Mesenchymal stem cell (in vitro differentiated cells and primary cell): ENCODE data around the gene POLA1.

Source experiments
- DNase-seq: peaks from one replicate; pipeline ENCODE4 v3.0.0-alpha.2; 2013
- H2AFZ ChIP-seq: one replicate; pipeline ENCODE4 v1.6.1; 2013; ENCODE audit warnings: low read depth, mild to moderate bottlenecking, control low read depth, inconsistent platforms, low read length, moderate library complexity
- H2AK5ac ChIP-seq: 2 replicates; pipeline ENCODE4 v1.6.1; 2013; ENCODE audit warnings: low read length, moderate library complexity, mild to moderate bottlenecking, inconsistent platforms; ENCODE audit not compliant: severe bottlenecking
- H2BK120ac ChIP-seq: one replicate; pipeline ENCODE4 v1.6.1; 2013; ENCODE audit warnings: low read depth, mild to moderate bottlenecking, inconsistent platforms, low read length, moderate library complexity
- H2BK12ac ChIP-seq, 2 experiments: one replicate each; pipeline ENCODE4 v1.6.1; 2013; ENCODE audit warnings: inconsistent platforms in 2 of 2, low read length in 2 of 2, mild to moderate bottlenecking in 2 of 2, moderate library complexity in 2 of 2, control low read depth in 1 of 2
- H2BK15ac ChIP-seq: one replicate; pipeline ENCODE4 v1.6.1; 2013; ENCODE audit warnings: mild to moderate bottlenecking, low read depth, inconsistent platforms; ENCODE audit not compliant: poor library complexity, severe bottlenecking
- H2BK5ac ChIP-seq: 2 replicates; pipeline ENCODE4 v1.6.1; 2013; ENCODE audit warnings: low read depth, mild to moderate bottlenecking, low read length, control low read depth, inconsistent platforms; ENCODE audit not compliant: poor library complexity, severe bottlenecking
- H3K14ac ChIP-seq, 2 experiments: one replicate each; pipeline ENCODE4 v1.6.1; 2013; ENCODE audit warnings: inconsistent platforms in 2 of 2, low read length in 2 of 2, control low read depth in 1 of 2, mild to moderate bottlenecking in 1 of 2, moderate library complexity in 1 of 2
- H3K18ac ChIP-seq, 2 experiments: one replicate each; pipeline ENCODE4 v1.6.1; 2013; ENCODE audit warnings: inconsistent platforms in 2 of 2, low read length in 2 of 2, control low read depth in 1 of 2, low read depth in 1 of 2, mild to moderate bottlenecking in 1 of 2
- H3K23ac ChIP-seq, 2 experiments: one replicate each; pipeline ENCODE4 v1.6.1; 2013; ENCODE audit warnings: inconsistent platforms in 2 of 2, low read length in 2 of 2, mild to moderate bottlenecking in 2 of 2, moderate library complexity in 2 of 2, control low read depth in 1 of 2
- H3K27ac ChIP-seq: 2 replicates; pipeline ENCODE4 v1.5.1; 2013; ENCODE audit warnings: mild to moderate bottlenecking, moderate library complexity, low read length, control low read depth, inconsistent platforms; ENCODE audit not compliant: poor library complexity, severe bottlenecking
- H3K27me3 ChIP-seq, 2 experiments: 2 replicates each; pipeline versions ENCODE4 v1.6.1 to v1.7.0; 2013; ENCODE audit warnings: low read length in 2 of 2, mild to moderate bottlenecking in 2 of 2, moderate library complexity in 2 of 2, control low read depth in 1 of 2, inconsistent platforms in 1 of 2; ENCODE audit not compliant: control insufficient read depth in 1 of 2, insufficient read depth in 1 of 2
- H3K36me3 ChIP-seq, 2 experiments: 2 replicates each; pipeline versions ENCODE4 v1.6.1 to v1.7.0; 2013; ENCODE audit warnings: low read length in 2 of 2, control low read depth in 1 of 2, inconsistent platforms in 1 of 2, low read depth in 1 of 2, mild to moderate bottlenecking in 1 of 2; ENCODE audit not compliant: insufficient read depth in 2 of 2, control insufficient read depth in 1 of 2
- H3K4ac ChIP-seq, 2 experiments: one replicate each; pipeline ENCODE4 v1.6.1; 2013; ENCODE audit warnings: inconsistent platforms in 2 of 2, low read length in 2 of 2, mild to moderate bottlenecking in 2 of 2, moderate library complexity in 2 of 2, control low read depth in 1 of 2, low read depth in 1 of 2
- H3K4me1 ChIP-seq: 2 replicates; pipeline ENCODE4 v1.6.1; 2013; ENCODE audit warnings: low read depth, low read length, control low read depth; ENCODE audit not compliant: control insufficient read depth, insufficient read depth
- H3K4me2 ChIP-seq: 2 replicates; pipeline ENCODE4 v1.6.1; 2013; ENCODE audit warnings: low read length, mild to moderate bottlenecking, inconsistent platforms; ENCODE audit not compliant: poor library complexity, severe bottlenecking
- H3K4me3 ChIP-seq, 2 experiments: 2 replicates each; pipeline versions ENCODE4 v1.5.1 to v1.7.0; 2013; ENCODE audit warnings: low read length in 2 of 2, mild to moderate bottlenecking in 2 of 2, control low read depth in 1 of 2, low read depth in 1 of 2; ENCODE audit not compliant: insufficient read depth in 1 of 2
- H3K79me1 ChIP-seq: replicated peaks from 2 replicates; pipeline ENCODE4 v1.6.1; 2013; ENCODE audit warnings: mild to moderate bottlenecking, control low read depth, low read length, inconsistent platforms; ENCODE audit not compliant: poor library complexity, severe bottlenecking
- H3K9ac ChIP-seq: 2 replicates; pipeline ENCODE4 v1.7.0; 2013; ENCODE audit warnings: mild to moderate bottlenecking, low read length, moderate library complexity
- H3K9me3 ChIP-seq: 2 replicates; pipeline ENCODE4 v1.7.0; 2013; ENCODE audit warnings: mild to moderate bottlenecking, low read length; ENCODE audit not compliant: control insufficient read depth
- H4K8ac ChIP-seq: one replicate; pipeline ENCODE4 v1.6.1; 2013; ENCODE audit warnings: inconsistent platforms, mild to moderate bottlenecking, low read length, moderate library complexity
- H4K91ac ChIP-seq: one replicate; pipeline ENCODE4 v1.6.1; 2013; ENCODE audit warnings: mild to moderate bottlenecking, low read length, inconsistent platforms
- whole genome bisulfite sequencing: methylation state at CpG from one replicate; pipeline ENCODE4 v1.1.7; 2013; ENCODE audit warnings: mixed read lengths; 5-methylcytosine and 5-hydroxymethylcytosine counted together

POLA1 gene

DNA sequence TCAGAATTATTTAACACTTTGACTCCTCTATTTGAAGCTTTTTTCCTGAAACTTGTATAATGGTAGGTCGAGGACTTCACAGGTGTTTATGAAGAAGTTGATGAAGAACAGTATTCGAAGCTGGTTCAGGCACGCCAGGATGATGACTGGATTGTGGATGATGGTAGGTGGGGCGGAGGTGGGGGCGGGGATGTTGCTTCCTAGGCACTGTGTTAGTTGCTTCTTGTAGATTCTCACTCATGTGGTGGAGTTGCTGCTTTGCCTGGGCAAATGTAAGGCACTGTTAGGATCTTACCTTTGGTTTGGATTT lies 9.4 kb downstream of the POLA1 start:
- Histone ChIP-seq H3K4me2 (no peak overlapping the region), H3K9ac (no peak overlapping the region), H3K4me1 (no peaks in the 10 kb centered on the region), H4K91ac (no peak overlapping the region), H3K18ac (no peak overlapping the region), H2AK5ac (no peak overlapping the region), H3K4ac (no peak overlapping the region), H2BK5ac (no peak overlapping the region), H2BK15ac (no peak overlapping the region), H3K23ac (no peak overlapping the region), H3K4me3 (no peak overlapping the region), H4K8ac (no peak overlapping the region), H3K79me1 (no peaks in the 10 kb centered on the region), H3K27ac (no peak overlapping the region), H3K9me3 (no peaks in the 10 kb centered on the region), H2BK12ac (no peak overlapping the region), H2AFZ (no peak overlapping the region), H3K36me3 (peaks cover 0 to 12% of the 10 kb centered on the region in 2 experiments), H2BK120ac (no peak overlapping the region), H3K14ac (no peak overlapping the region), H3K27me3 (no peaks in the 10 kb centered on the region)
- DNase-seq, result no peak
- WGBS, result 100% methylated on average over 5 of the region's 5 CpGs

DNA sequence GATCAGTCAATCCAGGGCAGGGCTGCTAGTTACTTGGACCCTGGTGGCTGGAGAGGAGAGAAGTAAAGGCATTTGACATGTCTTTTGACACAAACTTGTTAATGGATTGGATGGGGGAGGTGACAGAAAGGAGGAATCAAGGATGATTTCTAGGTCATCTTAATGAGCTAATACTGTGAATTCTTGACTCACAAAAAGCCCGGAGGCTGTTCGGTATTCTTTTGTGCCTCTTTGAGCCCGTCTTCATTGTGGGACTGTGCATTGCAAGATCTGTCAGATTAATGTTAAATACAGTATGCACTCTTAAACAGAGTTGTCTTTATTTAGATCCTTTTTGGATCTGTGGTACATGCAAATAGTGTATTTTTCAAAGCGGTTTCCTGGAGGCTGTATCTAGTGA lies 25.1 kb downstream of the POLA1 start:
- Histone ChIP-seq H2AK5ac (no peak overlapping the region), H3K79me1 (peaks cover 2% of the 10 kb centered on the region), H3K18ac (no peak overlapping the region), H3K14ac (no peak overlapping the region), H3K4me3 (no peak overlapping the region), H2BK120ac (no peak overlapping the region), H3K27me3 (peaks cover 0 to 4% of the 10 kb centered on the region in 2 experiments), H3K4me1 (no peaks in the 10 kb centered on the region), H2BK5ac (no peak overlapping the region), H4K91ac (no peak overlapping the region), H3K36me3 (peaks cover 0 to 7% of the 10 kb centered on the region in 2 experiments), H2BK12ac (no peak overlapping the region), H3K27ac (no peak overlapping the region), H2AFZ (no peak overlapping the region), H3K4ac (no peak overlapping the region), H3K4me2 (no peak overlapping the region), H4K8ac (no peak overlapping the region), H3K9ac (no peak overlapping the region), H3K23ac (no peak overlapping the region), H2BK15ac (no peak overlapping the region), H3K9me3 (no peaks in the 10 kb centered on the region)
- no peak for DNase-seq
- 95% methylated on average over 3 of the region's 4 CpGs for WGBS

DNA sequence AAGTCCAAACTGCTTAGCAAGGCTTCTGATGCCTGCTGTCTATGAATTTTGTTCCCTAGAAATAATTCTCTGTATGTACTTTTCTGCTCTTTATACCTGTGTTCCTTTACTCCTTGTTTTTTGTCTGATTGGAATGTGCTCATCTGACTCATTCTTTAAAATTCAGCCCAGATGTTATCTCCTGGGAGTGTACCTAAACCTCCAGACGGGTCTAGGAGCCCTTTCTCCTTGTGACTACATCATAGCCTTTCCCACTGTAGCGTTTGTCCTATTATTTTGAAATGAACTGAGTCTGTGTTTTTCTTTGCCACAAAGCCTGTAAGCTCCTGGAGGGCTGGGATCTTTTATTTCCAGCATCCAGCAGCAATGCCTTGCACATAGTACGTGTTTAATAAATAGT lies 26.3 kb downstream of the POLA1 start:
- H3K4me2 ChIP-seq, result no peak overlapping the region
- H4K91ac ChIP-seq, result no peak overlapping the region
- DNase-seq, result no peak
- WGBS, result 89% methylated on average over 1 of the region's 3 CpGs
- no peak overlapping the region for H3K14ac ChIP-seq
- no peak overlapping the region for H2BK12ac ChIP-seq
- peaks cover 0 to 4% of the 10 kb centered on the region in 2 experiments for H3K27me3 ChIP-seq
- H3K4ac ChIP-seq, result no peak overlapping the region
- no peak overlapping the region for H2AFZ ChIP-seq
- no peak overlapping the region for H3K4me3 ChIP-seq
- H3K36me3 ChIP-seq, result peaks cover 0 to 7% of the 10 kb centered on the region in 2 experiments
- peaks cover 2% of the 10 kb centered on the region for H3K79me1 ChIP-seq
- no peak overlapping the region for H2BK5ac ChIP-seq
- H2AK5ac ChIP-seq, result no peak overlapping the region
- H3K18ac ChIP-seq, result no peak overlapping the region
- H4K8ac ChIP-seq, result no peak overlapping the region
- H3K9me3 ChIP-seq, result no peaks in the 10 kb centered on the region
- H3K4me1 ChIP-seq, result no peaks in the 10 kb centered on the region
- no peak overlapping the region for H2BK15ac ChIP-seq
- no peak overlapping the region for H3K23ac ChIP-seq
- H3K9ac ChIP-seq, result no peak overlapping the region
- H3K27ac ChIP-seq, result no peak overlapping the region
- H2BK120ac ChIP-seq, result no peak overlapping the region

DNA sequence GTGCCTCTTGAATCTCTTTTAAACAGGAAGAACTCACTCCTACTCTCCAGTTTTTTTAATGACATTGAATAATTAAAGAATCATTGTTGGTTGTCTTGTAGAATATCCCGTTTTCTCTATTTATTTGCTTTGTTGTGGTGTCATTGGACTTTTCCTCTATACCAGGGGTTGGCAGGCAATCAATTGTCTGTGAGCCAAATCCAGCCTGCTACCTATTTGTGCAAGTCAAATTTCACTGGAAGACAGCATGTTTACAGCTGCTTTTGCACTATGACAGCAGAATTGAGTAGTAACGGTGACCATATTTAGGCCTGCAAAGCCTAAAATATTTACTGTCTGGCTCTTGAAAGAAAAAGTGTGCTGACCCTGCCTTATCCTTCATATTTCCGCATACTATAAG lies 34.8 kb downstream of the POLA1 start:
- Histone ChIP-seq H3K27ac (no peak overlapping the region), H3K14ac (no peak overlapping the region), H3K27me3 (no peaks in the 10 kb centered on the region), H2AFZ (no peak overlapping the region), H3K79me1 (no peaks in the 10 kb centered on the region), H3K9me3 (no peaks in the 10 kb centered on the region), H3K4me1 (no peaks in the 10 kb centered on the region), H3K36me3 (peaks cover 0 to 3% of the 10 kb centered on the region in 2 experiments), H3K4me2 (no peak overlapping the region), H2BK120ac (no peak overlapping the region), H3K18ac (no peak overlapping the region), H3K9ac (no peak overlapping the region), H3K23ac (no peak overlapping the region), H3K4ac (no peak overlapping the region), H2BK12ac (no peak overlapping the region), H2BK5ac (no peak overlapping the region), H2AK5ac (no peak overlapping the region), H4K91ac (no peak overlapping the region), H2BK15ac (no peak overlapping the region), H4K8ac (no peak overlapping the region), H3K4me3 (no peak overlapping the region)
- 90% methylated on average over 2 of the region's 3 CpGs for WGBS
- DNase-seq, result no peak
